HCT116 (cell line): ENCODE results near the gene EIF4G3. TPM values are rescaled to one million over a fixed set of nuclear protein-coding genes. Genes with fewer than 3 reads are reported as not detected.

Source experiments
- ATAC-seq: fragments of 200-7000 bp; cut with Tn5 transposase; 2 replicates; pipeline ENCODE4 v1.9.1; 2020; ENCODE audit warnings: mild to moderate bottlenecking, moderate library complexity
- BruUV-seq: library from RNA; stranded (reverse); fragments of 400-500 nt; replicated peaks from 2 replicates; lab custom pipeline; 2021; lab: Mats Ljungman, UMichigan
- CTCF ChIA-PET: fragments of 300-600 bp; sonication (Branson Sonifier 250); formaldehyde crosslinking; loops from one replicate; lab custom pipeline; 2021; ENCODE audit warnings: antibody characterized with exemption; lab: Charles Lee
- POLR2A ChIA-PET: fragments of 300-600, 350-600 bp; sonication (Branson Sonifier 250); formaldehyde crosslinking; loops from one replicate; lab custom pipeline; 2021; ENCODE audit warnings: antibody characterized with exemption; lab: Charles Lee
- RAD21 ChIA-PET, 2 experiments: fragments of 300-600 bp; sonication (Branson Sonifier 250); formaldehyde crosslinking; loops; one replicate each; lab custom pipeline; 2023; ENCODE audit warnings: low total read pairs in 2 of 2; ENCODE audit not compliant: uncharacterized antibody in 2 of 2, unreplicated experiment in 2 of 2, low non-redundant PET in 1 of 2; lab: Charles Lee
- DNase-seq: peaks from one replicate; pipeline ENCODE4 v3.0.0-alpha.2; 2010; ENCODE audit warnings: low read depth, low spot score
- H2AFZ ChIP-seq: fragments of 200-600 bp; shearing (Covaris generic), sonication (generic); 2 replicates; pipeline ENCODE4 v1.6.1; 2017; ENCODE audit warnings: low read depth, mixed run types, mixed read lengths, antibody characterized with exemption, low read length; ENCODE audit not compliant: poor library complexity, severe bottlenecking
- H3K27ac ChIP-seq: 2 replicates; pipeline ENCODE4 v1.5.1; 2012; ENCODE audit warnings: low read depth, low read length
- H3K27me3 ChIP-seq: fragments of 200-600 bp; sonication (generic); 2 replicates; pipeline ENCODE4 v1.6.1; 2016; ENCODE audit warnings: mixed run types, low read length, mixed read lengths; ENCODE audit not compliant: insufficient read depth
- H3K36me3 ChIP-seq, 2 experiments: fragments of 200-500 bp in 1 of 2; fragments of 200-600 bp in 1 of 2; sonication (Bioruptor generic) in 1 of 2; sonication (generic) in 1 of 2; 2 replicates each; pipeline versions ENCODE4 v1.5.1 to v1.6.1; 2014 to 2016; ENCODE audit warnings: low read length in 2 of 2, inconsistent platforms in 1 of 2, mixed read lengths in 1 of 2, mixed run types in 1 of 2; ENCODE audit not compliant: insufficient read depth in 2 of 2, control insufficient read depth in 1 of 2
- H3K4me1 ChIP-seq, 2 experiments: fragments of 200-600 bp in 1 of 2; sonication (generic) in 1 of 2; 2 replicates each; pipeline versions ENCODE4 v1.5.1 to v1.6.1; 2012 to 2017; ENCODE audit warnings: low read length in 2 of 2, inconsistent platforms in 1 of 2, mild to moderate bottlenecking in 1 of 2, mixed read lengths in 1 of 2, mixed run types in 1 of 2, moderate library complexity in 1 of 2; ENCODE audit not compliant: insufficient read depth in 2 of 2, control insufficient read depth in 1 of 2
- H3K4me2 ChIP-seq: fragments of 200-600 bp; sonication (generic); 2 replicates; pipeline ENCODE4 v1.6.1; 2017; ENCODE audit warnings: mixed run types, low read length, mixed read lengths
- H3K4me3 ChIP-seq, 2 experiments: fragments of 200-600 bp in 1 of 2; sonication (generic) in 1 of 2; replicated peaks in 1 of 2; 2 replicates each; pipeline ENCODE4 v1.5.1; 2011 to 2016; ENCODE audit warnings: low read length in 2 of 2, control low read depth in 1 of 2, low read depth in 1 of 2, mild to moderate bottlenecking in 1 of 2, mixed read lengths in 1 of 2, mixed run types in 1 of 2
- H3K79me2 ChIP-seq: fragments of 200-600 bp; sonication (generic); 2 replicates; pipeline ENCODE4 v1.6.1; 2017; ENCODE audit warnings: mild to moderate bottlenecking, mixed run types, low read length, moderate library complexity, mixed read lengths; ENCODE audit not compliant: insufficient read depth
- H3K9ac ChIP-seq: fragments of 200-600 bp; sonication (generic); 2 replicates; pipeline ENCODE4 v1.6.1; 2016; ENCODE audit warnings: low read length, mixed read lengths
- H3K9me2 ChIP-seq: fragments of 200-600 bp; sonication (generic), shearing (Covaris generic); 2 replicates; pipeline ENCODE4 v1.6.1; 2017; ENCODE audit warnings: mixed run types, mild to moderate bottlenecking, moderate library complexity; ENCODE audit not compliant: insufficient read depth
- H3K9me3 ChIP-seq, 2 experiments: fragments of 200-500 bp in 1 of 2; fragments of 200-600 bp in 1 of 2; sonication (Bioruptor generic) in 1 of 2; sonication (generic) in 1 of 2; 2 replicates each; pipeline ENCODE4 v1.6.1; 2014 to 2017; ENCODE audit warnings: low read length in 2 of 2, mixed read lengths in 2 of 2, inconsistent platforms in 1 of 2, low read depth in 1 of 2, mild to moderate bottlenecking in 1 of 2, mixed run types in 1 of 2, moderate library complexity in 1 of 2; ENCODE audit not compliant: control insufficient read depth in 1 of 2, insufficient read depth in 1 of 2
- H4K20me1 ChIP-seq: fragments of 200-600 bp; sonication (generic), shearing (Covaris generic); 2 replicates; pipeline ENCODE4 v1.6.1; 2017; ENCODE audit warnings: mixed run types, mild to moderate bottlenecking, moderate library complexity; ENCODE audit not compliant: insufficient read depth
- CBX3 ChIP-seq: IDR thresholded peaks from 2 replicates; pipeline ENCODE4 v1.6.1; 2012; ENCODE audit warnings: low read depth
- EGR1 ChIP-seq: IDR thresholded peaks from 2 replicates; pipeline ENCODE4 v1.6.1; 2012; ENCODE audit warnings: low read depth
- EZH2 ChIP-seq: fragments of 200-600 bp; sonication (generic); IDR thresholded peaks from 2 replicates; pipeline ENCODE4 v1.6.1; 2017; ENCODE audit warnings: antibody characterized with exemption, mixed run types
- POLR2A ChIP-seq: IDR thresholded peaks from 2 replicates; pipeline ENCODE4 v1.7.0; 2011; ENCODE audit warnings: borderline replicate concordance; ENCODE audit not compliant: insufficient read depth, insufficient read length; ENCODE audit errors: extremely low read depth
- POLR2AphosphoS5 ChIP-seq: IDR thresholded peaks from 2 replicates; pipeline ENCODE4 v1.6.1; 2011; ENCODE audit warnings: mild to moderate bottlenecking, low read depth, low read length, moderate library complexity
- SIN3A ChIP-seq: IDR thresholded peaks from 2 replicates; pipeline ENCODE4 v1.6.1; 2012; ENCODE audit warnings: low read depth
- SRF ChIP-seq: IDR thresholded peaks from 2 replicates; pipeline ENCODE4 v1.6.1; 2012; ENCODE audit warnings: low read depth
- TCF7L2 ChIP-seq: IDR thresholded peaks from 2 replicates; pipeline ENCODE4 v1.7.0; 2011; ENCODE audit warnings: borderline replicate concordance, inconsistent platforms; ENCODE audit not compliant: insufficient read depth, insufficient read length; ENCODE audit errors: extremely low read depth
- intact Hi-C: fragments of 100-400 bp; cut with micrococcal nuclease; formaldehyde crosslinking; loops from 2 replicates; pipeline ENCODE4 v1.10.0; 2022
- total RNA-seq: library from RNA; stranded (reverse); gene quantifications from one replicate; pipeline ENCODE4 v1.2.1, GENCODE V29; 2021; ENCODE audit not compliant: unreplicated experiment

The EIF4G3 gene
- total RNA-seq, 1 experiment from 2014 or later, result 40.1 TPM

DNA sequence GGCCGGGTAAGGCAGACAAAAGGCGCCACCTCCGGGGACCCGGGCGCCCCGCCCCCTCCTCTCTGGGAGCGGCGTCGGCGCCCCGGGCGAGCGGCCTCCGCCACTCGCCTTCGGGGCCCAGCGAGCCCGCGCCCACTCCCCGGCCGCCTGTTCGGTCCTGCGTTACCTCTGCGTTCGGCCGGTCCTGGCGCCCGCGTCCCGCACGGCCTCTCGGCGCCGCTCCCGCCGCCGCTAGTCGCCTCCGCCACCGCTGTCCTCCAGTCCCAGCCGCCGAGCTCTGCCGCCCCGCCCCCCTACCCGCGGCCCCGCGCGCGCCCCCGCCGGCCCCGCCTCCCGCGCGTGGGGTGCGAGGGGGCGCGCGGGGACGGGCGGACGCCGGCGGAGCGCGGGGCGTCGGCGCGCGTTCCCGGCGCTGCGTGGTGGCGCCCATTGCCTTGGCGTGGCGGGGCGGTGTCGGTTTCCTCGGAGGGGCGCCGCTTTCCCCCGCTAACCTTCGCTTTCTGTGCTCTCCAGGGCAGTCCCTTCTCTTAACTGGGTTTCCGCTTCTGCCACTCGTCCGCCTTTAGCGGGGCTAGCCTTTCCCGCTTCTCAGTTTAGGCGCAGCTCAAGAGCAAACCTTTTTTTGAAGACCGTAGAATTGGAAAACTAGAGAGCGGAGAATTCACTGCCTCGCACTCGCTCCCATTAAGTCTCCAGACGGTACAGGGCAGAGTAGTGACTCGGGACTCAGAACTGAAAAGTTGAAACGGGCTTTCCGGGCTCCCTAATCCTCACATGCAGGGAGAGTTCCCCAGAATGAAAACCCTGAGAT, 389.5 kb downstream of the EIF4G3 start, which contains the start of gene HP1BP3:
HP1BP3 (minus strand) TSS at position 279 of the 811 bp plus-strand sequence. CDS start 6,867 bp downstream, outside the sequence.
- peaks cover 4% of the 10 kb centered on the region; the same call in 1 of the 2 replicates for H4K20me1 ChIP-seq
- DNase-seq (no peak), ATAC-seq (peak; percentile 67)
- H2AFZ ChIP-seq, result no peak within 1 kb of the TSS
- ChIA-PET RAD21 (interaction anchor here in 1 of 2 experiments (0.8 to 1.3 kb wide), 2 partner anchors 90 to 408 kb away, joined by 3 to 6 read pairs; no protein-coding TSS in a partner anchor), CTCF (interaction anchor here (1.2 to 1.7 kb wide), 3 partner anchors 90 to 408 kb away, joined by 4 to 10 read pairs (median 8); no protein-coding TSS in a partner anchor), POLR2A (interaction anchor here (0.7 to 1.2 kb wide), 7 partner anchors 12 to 408 kb away, joined by 3 to 5 read pairs (median 3); no protein-coding TSS in a partner anchor)
- no peaks in the 10 kb centered on the region for H3K36me3 ChIP-seq
- H3K79me2 ChIP-seq, result peaks cover 43% of the 10 kb centered on the region
- BruUV-seq, result TSS peak; percentile 94
- peak within 1 kb of the TSS; percentile 95 for H3K9ac ChIP-seq
- H3K4me2 ChIP-seq, result peak within 1 kb of the TSS; percentile 95
- peaks cover 14 to 21% of the 10 kb centered on the region in 2 experiments for H3K4me1 ChIP-seq
- peak within 1 kb of the TSS; percentile 88 to 91 for H3K4me3 ChIP-seq
- no peaks in the 10 kb centered on the region for H3K9me3 ChIP-seq
- TF ChIP-seq POLR2AphosphoS5 (peak; percentile 92), TCF7L2 (peak; percentile 27), EGR1 (no peak), SIN3A (peak; percentile 55; the same call in 1 of the 2 replicates), CBX3 (no peak), SRF (no peak), POLR2A (peak; percentile 60), EZH2 (no peak)
- H3K27ac ChIP-seq, result peak within 1 kb of the TSS; percentile 93
- intact Hi-C loops, result loop anchor here (2.0 to 10.0 kb wide), 2 partner anchors 90 to 408 kb away; no protein-coding TSS in a partner anchor
- no peaks in the 10 kb centered on the region for H3K9me2 ChIP-seq
- H3K27me3 ChIP-seq, result no peaks in the 10 kb centered on the region
